Measurements from ENCODE around the gene OVCA2.

- TF ChIP-seq, protein P1, sequence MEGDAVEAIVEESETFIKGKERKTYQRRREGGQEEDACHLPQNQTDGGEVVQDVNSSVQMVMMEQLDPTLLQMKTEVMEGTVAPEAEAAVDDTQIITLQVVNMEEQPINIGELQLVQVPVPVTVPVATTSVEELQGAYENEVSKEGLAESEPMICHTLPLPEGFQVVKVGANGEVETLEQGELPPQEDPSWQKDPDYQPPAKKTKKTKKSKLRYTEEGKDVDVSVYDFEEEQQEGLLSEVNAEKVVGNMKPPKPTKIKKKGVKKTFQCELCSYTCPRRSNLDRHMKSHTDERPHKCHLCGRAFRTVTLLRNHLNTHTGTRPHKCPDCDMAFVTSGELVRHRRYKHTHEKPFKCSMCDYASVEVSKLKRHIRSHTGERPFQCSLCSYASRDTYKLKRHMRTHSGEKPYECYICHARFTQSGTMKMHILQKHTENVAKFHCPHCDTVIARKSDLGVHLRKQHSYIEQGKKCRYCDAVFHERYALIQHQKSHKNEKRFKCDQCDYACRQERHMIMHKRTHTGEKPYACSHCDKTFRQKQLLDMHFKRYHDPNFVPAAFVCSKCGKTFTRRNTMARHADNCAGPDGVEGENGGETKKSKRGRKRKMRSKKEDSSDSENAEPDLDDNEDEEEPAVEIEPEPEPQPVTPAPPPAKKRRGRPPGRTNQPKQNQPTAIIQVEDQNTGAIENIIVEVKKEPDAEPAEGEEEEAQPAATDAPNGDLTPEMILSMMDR (IDR thresholded peaks at IDR 0.05; ENCODE audit: low read length): no peak
- TF ChIP-seq EZH2 (IDR thresholded peaks at IDR 0.05; ENCODE audit: borderline replicate concordance, low read length): no peak
Observed at GRCh38 chr17:2034157-2034556, 7.7 kb upstream of the OVCA2 start.

Data from OCI-LY1 (cell line).